NCI-H1694 (cell line): ENCODE measurements around the gene ZCCHC14.
"Not testable (repeated sequence)": the region's sequence is repeated elsewhere in the genome, so short reads cannot be mapped to it uniquely, and the experiment has no call there.

ENCODE experiments used
- DNase-seq: peaks from one replicate; lab custom pipeline; 2025; lab: John Stamatoyannopoulos, UW

ZCCHC14 gene

DNA sequence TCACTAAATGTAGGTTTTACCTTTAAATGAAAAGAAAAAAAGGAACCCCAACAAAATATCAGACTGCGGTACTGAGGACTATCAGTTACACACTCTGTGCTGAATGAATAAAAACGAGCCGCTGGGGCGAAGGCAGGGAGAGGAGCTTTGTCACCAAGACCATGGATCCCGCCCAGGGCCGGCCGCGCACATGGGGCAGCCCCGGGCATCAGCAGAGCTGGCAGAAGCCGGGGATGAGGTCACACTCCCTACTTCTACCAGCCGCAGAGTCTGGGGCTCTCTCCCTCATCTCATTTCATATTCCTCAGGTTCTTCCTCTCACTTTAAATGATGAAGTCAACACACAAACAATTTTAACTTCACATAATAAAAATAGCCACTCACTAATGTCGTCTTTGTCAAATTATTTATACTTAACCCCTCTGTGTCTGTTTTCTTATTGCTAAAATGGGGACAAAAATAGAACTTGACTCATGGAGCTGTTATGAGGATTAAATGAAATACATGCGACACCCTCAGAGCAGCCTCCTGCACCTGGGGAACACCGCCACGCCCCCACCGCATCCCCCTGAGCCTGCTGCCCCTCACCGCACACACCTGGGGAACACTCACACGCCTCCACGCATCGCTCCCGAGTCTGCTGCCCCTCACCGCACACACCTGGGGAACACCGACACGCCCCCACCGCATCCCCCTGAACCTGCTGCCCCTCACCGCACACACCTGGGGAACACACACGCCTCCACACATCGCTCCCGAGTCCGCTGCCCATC lies 15.4 kb downstream of the ZCCHC14 start:
- DNase-seq: not testable (repeated sequence)

DNA sequence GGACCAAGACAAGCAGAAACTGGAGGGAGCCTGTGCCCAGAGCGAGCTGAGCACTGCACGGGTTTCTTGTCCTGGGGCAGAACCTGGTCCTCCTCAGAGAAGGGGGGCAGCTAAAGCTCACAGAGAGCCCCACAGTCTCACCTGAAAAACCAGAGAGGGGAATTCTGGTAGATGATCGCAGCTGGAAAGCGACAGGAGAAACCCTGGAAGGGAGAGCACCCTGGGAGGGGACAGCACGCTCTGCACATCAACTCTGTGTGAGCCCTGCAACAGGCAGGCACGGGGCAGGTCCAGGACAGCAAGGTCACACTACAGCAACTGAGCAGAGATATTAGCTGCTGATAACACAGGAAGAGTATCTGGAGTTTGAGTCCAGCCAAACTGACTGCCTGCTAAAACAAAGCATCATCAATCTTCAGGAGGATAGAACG lies 18.2 kb downstream of the ZCCHC14 start:
- DNase-seq: no peak

GRCh38 chr16:87474017-87474416 lies 18.8 kb downstream of the ZCCHC14 start:
- no peak for DNase-seq

- DNase-seq: no peak
Measured at GRCh38 chr16:87472935-87473334, 19.9 kb downstream of the ZCCHC14 start.

DNA sequence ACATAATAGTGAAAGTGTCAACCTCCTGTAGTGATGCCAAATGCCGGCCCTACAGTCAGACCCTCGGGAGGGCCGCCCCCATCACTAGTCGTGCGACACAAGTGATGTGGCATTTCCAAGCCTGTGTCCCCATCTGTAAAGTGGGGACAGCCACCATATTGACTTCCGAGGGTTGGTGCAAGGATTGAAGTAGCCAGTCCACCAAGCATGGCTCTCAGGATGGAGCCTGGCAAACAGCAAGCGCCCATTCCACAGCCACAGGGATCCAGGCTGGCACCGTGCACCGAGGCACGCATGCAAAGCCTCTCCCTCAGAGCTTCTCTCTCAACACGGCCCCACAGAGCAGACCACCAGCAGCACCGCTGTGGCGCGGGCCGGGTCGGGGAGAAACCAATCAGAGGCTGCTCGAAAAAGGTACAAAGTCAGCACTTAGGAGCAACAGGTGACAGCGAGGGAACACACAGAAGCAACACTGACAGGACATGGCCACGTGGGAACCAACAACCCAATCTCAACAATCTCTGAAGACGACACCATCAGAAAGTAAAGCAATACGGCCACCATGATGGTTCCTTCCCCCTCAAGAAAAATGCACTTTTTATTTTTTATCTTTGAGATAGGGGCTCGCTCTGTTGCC lies 20.6 kb downstream of the ZCCHC14 start:
- no peak for DNase-seq

- no peak for DNase-seq
Measured at GRCh38 chr16:87471278-87472141, 21.3 kb downstream of the ZCCHC14 start.

GRCh38 chr16:87470332-87470731 lies 22.5 kb downstream of the ZCCHC14 start:
- DNase-seq: no peak

- DNase-seq: no peak
Measured at GRCh38 chr16:87469169-87469568, 23.7 kb downstream of the ZCCHC14 start.

- no peak for DNase-seq
Measured at GRCh38 chr16:87468550-87468949, 24.3 kb downstream of the ZCCHC14 start.

GRCh38 chr16:87466975-87467501 lies 25.8 kb downstream of the ZCCHC14 start:
- DNase-seq: no peak

DNA sequence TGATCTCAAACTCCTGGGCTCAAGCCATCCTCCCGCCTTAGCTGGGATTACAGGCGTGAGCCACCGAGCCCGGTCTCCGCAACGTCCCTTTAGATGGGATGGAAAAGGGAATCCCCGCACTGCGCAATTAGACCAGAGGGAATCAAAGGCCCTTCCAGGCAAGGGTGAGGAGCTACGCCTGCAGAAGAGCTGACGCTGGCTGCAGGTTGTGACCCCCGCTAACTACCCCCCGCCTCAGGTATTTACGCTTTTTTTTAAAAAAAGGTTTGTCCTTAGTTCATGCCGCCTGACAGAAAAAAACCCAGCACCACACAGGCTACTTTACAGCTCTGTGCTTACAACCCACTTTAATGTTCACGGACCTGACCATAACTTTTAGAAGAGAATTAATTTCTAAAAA lies 26.9 kb downstream of the ZCCHC14 start:
- DNase-seq: no peak

DNA sequence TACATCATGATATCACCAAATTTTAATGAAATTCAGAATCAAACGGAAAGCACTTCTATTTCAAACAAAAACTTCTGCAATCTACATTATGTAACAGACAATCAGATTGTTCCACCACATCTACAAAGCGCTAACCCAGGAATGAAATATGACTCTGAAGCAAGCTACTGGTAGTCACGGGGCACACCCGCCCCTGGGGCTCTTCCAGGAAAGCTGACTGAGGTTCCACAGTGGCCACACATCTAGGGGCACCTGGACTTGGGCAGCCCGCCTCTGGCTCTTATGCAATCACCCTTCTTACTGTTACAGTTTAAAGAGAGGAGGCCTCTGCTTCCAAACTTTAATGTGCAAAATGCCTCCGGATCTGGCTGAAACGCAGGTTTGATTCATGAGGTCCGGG lies 27.5 kb downstream of the ZCCHC14 start:
- DNase-seq: no peak

- no peak for DNase-seq
Measured at GRCh38 chr16:87464691-87465300, 28.0 kb downstream of the ZCCHC14 start.

- DNase-seq: no peak
Measured at GRCh38 chr16:87463722-87464690, 28.8 kb downstream of the ZCCHC14 start.

- no peak for DNase-seq
Measured at GRCh38 chr16:87461466-87461991, 31.3 kb downstream of the ZCCHC14 start.

DNA sequence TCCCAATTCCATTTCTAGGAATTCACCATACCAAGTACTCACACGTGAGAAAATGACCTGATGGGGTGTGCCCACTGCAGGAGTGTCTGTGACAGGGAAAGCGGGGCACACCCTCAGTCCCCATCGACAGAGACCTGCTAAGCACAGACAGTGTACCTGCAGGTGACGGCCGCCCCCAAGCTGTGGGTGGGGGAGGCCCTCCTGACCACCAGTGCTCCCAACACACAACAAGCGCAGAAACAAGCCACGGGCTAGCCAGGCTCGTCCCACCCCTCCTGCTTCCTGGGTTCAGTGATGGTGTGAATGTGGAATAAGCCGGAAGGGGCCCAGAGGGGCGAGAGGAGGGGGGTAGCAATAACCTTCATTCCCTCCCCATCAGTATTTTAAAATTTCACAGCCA lies 31.9 kb downstream of the ZCCHC14 start:
- no peak for DNase-seq

- no peak for DNase-seq
Measured at GRCh38 chr16:87459833-87460232, 33.0 kb downstream of the ZCCHC14 start.

DNA sequence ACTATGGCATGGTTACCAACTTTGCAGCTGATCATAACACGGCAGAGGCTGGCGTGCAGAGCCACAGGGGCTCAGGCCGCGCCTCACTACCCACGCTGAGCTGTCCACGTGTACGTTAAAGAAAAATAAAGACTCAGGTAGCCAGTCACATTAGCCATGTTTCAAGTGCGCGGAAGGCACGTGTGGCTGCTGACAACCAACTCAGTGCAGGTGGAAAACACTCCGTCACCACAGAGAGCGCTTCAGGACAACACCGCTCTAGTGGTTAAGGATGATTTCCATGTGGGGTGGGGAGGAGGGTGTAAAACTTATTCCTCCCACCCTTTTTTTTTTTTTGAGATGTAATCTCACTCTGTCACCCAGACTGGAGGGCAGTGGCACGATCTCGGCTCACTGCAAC lies 33.8 kb downstream of the ZCCHC14 start:
- no peak for DNase-seq

DNA sequence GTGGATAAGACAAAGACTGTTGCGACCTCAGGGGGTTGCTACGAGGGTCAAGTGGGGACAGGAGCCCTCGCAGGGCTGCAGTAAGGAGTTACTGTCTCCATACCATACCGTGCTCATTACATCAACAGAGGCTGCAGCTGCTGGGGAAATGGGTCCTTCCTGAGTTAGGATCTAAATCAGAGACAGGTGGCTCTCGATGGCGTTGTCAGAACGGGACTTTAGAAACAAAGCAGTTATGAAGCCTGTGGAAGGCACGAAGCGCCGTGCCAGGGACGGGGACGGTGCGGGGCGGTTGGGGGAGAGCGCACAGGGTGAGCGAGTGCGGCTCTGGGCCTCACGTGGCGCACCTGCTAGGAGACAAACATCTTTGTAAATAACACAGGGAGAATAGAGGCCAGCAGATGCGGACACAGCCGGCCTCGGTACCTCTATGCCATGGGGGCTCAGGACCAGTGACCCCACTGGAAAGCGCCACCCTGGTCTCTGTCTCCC lies 34.4 kb downstream of the ZCCHC14 start:
- no peak for DNase-seq

DNA sequence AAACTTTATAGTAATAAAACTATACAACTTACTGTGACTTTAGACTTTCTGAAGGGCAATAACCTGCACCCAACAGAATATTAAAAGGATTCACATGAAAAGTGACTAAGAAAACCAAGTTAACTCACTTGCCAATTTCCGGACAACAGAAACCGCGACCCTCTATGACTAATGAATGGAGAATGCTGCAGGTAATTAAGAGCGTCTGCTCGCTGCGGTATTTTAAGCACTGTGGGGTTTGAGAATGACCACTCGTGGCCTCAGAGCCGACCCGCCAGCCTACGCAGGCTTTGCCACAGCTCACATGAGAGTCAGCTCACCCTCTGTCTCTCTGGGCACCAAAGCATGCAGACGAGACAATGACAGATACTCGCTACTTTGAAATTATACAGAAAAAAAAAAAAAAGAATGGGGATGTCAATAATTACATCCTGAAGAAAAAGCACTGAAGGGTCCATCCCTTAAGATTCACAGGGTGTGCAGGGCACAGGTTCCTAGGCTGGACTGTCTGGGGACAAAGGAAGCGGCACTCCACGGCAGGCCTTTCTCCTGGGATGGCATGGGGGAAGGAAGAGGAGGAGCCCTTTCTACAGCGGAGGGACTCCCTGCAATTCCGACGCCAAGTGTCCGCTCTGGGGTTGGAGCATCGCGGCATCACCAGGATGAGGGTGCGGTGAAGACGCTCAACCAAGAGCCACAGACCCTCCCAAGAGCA lies 35.0 kb downstream of the ZCCHC14 start:
- no peak for DNase-seq
